ENCODE results near the gene SLC31A1. TPM values are rescaled to one million over a fixed set of nuclear protein-coding genes. Genes with fewer than 3 reads are reported as not detected.

SLC31A1 gene
- total and polyA plus RNA-seq, 2 of the 13 experiments (the other 11 are each of a cell fraction or from before 2014, with no cell fraction given) = 62.9 to 70.0 TPM

DNA sequence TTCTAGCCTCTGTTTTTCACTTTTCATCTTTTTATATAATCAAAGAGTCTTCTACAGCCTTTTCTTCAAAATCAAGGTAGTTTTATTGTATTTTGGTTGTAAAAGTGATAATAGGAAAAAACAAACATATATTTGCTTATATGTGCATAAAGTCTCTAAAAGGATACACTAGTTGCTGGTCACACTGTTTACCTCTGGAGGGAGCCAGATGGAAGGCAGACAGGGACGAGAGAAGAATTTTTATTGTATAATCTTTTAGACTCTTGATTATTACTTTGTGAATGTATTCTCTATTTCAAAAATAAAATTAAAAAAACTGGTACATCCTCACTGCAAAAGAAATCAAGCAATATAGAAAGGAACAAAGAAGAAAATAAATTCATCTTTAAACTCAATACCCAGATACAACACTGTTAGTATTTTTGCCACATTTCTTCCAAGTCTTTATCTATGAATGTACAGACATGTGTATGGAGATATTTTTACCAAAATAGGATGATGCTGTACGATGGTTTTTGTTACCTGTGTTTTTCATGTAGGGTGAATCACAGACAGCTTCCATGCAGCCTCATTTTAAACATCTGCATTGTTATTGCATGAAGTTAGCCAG, 88.0 kb downstream of the SLC31A1 start (continued):
- TF ChIP-seq, protein P1, sequence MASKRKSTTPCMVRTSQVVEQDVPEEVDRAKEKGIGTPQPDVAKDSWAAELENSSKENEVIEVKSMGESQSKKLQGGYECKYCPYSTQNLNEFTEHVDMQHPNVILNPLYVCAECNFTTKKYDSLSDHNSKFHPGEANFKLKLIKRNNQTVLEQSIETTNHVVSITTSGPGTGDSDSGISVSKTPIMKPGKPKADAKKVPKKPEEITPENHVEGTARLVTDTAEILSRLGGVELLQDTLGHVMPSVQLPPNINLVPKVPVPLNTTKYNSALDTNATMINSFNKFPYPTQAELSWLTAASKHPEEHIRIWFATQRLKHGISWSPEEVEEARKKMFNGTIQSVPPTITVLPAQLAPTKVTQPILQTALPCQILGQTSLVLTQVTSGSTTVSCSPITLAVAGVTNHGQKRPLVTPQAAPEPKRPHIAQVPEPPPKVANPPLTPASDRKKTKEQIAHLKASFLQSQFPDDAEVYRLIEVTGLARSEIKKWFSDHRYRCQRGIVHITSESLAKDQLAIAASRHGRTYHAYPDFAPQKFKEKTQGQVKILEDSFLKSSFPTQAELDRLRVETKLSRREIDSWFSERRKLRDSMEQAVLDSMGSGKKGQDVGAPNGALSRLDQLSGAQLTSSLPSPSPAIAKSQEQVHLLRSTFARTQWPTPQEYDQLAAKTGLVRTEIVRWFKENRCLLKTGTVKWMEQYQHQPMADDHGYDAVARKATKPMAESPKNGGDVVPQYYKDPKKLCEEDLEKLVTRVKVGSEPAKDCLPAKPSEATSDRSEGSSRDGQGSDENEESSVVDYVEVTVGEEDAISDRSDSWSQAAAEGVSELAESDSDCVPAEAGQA (IDR thresholded peaks at IDR 0.05; ENCODE audit: low read depth) = no peak
- TF ChIP-seq, protein P1 (CRISPR knock-in tag; IDR thresholded peaks at IDR 0.05; ENCODE audit: borderline replicate concordance) = no peak
- no peak for TF ChIP-seq ZNF605 (CRISPR knock-in tag; IDR thresholded peaks at IDR 0.05)
- TF ChIP-seq ZBTB8A (CRISPR knock-in tag; IDR thresholded peaks at IDR 0.05; ENCODE audit: borderline replicate concordance, low read depth) = no peak
- no peak for TF ChIP-seq SP5 (CRISPR knock-in tag; IDR thresholded peaks at IDR 0.05; ENCODE audit: borderline replicate concordance, low read depth)
- no peak for TF ChIP-seq ZMYM3 (CRISPR knock-in tag; IDR thresholded peaks at IDR 0.05)
- TF ChIP-seq ZMYM4 (CRISPR knock-in tag; IDR thresholded peaks at IDR 0.05) = no peak
- TF ChIP-seq ZKSCAN8 (CRISPR knock-in tag; IDR thresholded peaks at IDR 0.05; ENCODE audit: borderline replicate concordance) = no peak
- TF ChIP-seq ZNF616 (CRISPR knock-in tag; IDR thresholded peaks at IDR 0.05; ENCODE audit: low read depth) = no peak
- no peak for TF ChIP-seq ZNF746 (CRISPR knock-in tag; IDR thresholded peaks at IDR 0.05)
- TF ChIP-seq MBD4 (IDR thresholded peaks at IDR 0.05; ENCODE audit: borderline replicate concordance, low read length) = no peak
- TF ChIP-seq PLRG1 (conservative IDR thresholded peaks at IDR 0.05) = no peak
- TF ChIP-seq ZNF232 (CRISPR knock-in tag; IDR thresholded peaks at IDR 0.05; ENCODE audit: borderline replicate concordance) = no peak
- no peak for TF ChIP-seq ZNF839 (CRISPR knock-in tag; IDR thresholded peaks at IDR 0.05; ENCODE audit: borderline replicate concordance)
- TF ChIP-seq POLR2G (IDR thresholded peaks at IDR 0.05; ENCODE audit: low read depth, low read length) = no peak
- no peak for TF ChIP-seq GATA4 (IDR thresholded peaks at IDR 0.05; ENCODE audit: borderline replicate concordance, low read depth)
- no peak for TF ChIP-seq ZNF335 (CRISPR knock-in tag; IDR thresholded peaks at IDR 0.05)
- TF ChIP-seq POLR2A (IDR thresholded peaks at IDR 0.05; ENCODE audit: insufficient read depth in 1 of 2, low read depth in 2 of 2, low read length in 2 of 2) = no peak
- TF ChIP-seq, protein P2, sequence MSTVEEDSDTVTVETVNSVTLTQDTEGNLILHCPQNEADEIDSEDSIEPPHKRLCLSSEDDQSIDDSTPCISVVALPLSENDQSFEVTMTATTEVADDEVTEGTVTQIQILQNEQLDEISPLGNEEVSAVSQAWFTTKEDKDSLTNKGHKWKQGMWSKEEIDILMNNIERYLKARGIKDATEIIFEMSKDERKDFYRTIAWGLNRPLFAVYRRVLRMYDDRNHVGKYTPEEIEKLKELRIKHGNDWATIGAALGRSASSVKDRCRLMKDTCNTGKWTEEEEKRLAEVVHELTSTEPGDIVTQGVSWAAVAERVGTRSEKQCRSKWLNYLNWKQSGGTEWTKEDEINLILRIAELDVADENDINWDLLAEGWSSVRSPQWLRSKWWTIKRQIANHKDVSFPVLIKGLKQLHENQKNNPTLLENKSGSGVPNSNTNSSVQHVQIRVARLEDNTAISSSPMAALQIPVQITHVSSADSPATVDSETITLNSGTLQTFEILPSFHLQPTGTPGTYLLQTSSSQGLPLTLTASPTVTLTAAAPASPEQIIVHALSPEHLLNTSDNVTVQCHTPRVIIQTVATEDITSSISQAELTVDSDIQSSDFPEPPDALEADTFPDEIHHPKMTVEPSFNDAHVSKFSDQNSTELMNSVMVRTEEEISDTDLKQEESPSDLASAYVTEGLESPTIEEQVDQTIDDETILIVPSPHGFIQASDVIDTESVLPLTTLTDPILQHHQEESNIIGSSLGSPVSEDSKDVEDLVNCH (CRISPR knock-in tag; IDR thresholded peaks at IDR 0.05) = no peak
- no peak for TF ChIP-seq HHEX (CRISPR knock-in tag; IDR thresholded peaks at IDR 0.05)
- TF ChIP-seq MAFK (conservative IDR thresholded peaks at IDR 0.05 in 1 of 2, IDR thresholded peaks at IDR 0.05 in 1 of 2; ENCODE audit: low read length in 2 of 2) = peak; percentile 45 to 50; a peak in 3 of 4 replicates

All from HepG2 (cell line).